ENCODE results near the gene TRIP4. TPM values are rescaled to one million over a fixed set of nuclear protein-coding genes. Genes with fewer than 3 reads are reported as not detected.
"Not testable (repeated sequence)": the region's sequence is repeated elsewhere in the genome, so short reads cannot be mapped to it uniquely, and the experiment has no call there.

The TRIP4 gene
- total RNA-seq, 6 experiments from 2014 or later: 20.7 to 31.5 (median 29.3) TPM

- H3K9me3 Mint-ChIP-seq: peaks cover 6% of the 10 kb centered on the region
- H3K27ac Mint-ChIP-seq: no peak overlapping the region
- no peak for DNase-seq
- peaks cover 2% of the 10 kb centered on the region; the same call in 1 of the 2 replicates for H3K27me3 Mint-ChIP-seq (ENCODE audit: insufficient read depth)
- TF ChIP-seq CTCF (IDR thresholded peaks at IDR 0.05): no peak
- no peak overlapping the region for H3K4me3 Mint-ChIP-seq
- peaks cover 30% of the 10 kb centered on the region for H3K4me1 Mint-ChIP-seq (ENCODE audit: low read depth)
- peaks cover 14% of the 10 kb centered on the region for H3K36me3 Mint-ChIP-seq (ENCODE audit: low read depth)
These were observed 1.3 kb upstream of the TRIP4 start for GRCh38 chr15:64386291-64386690.

- peaks cover 18% of the 10 kb centered on the region for H3K4me1 Mint-ChIP-seq (ENCODE audit: low read depth)
- no peak for DNase-seq
- peaks cover 6% of the 10 kb centered on the region for H3K9me3 Mint-ChIP-seq
- H3K4me3 Mint-ChIP-seq: peak overlapping the region; percentile 99
- H3K27me3 Mint-ChIP-seq (ENCODE audit: insufficient read depth): peaks cover 2% of the 10 kb centered on the region; the same call in 1 of the 2 replicates
- H3K27ac Mint-ChIP-seq: no peak overlapping the region
- H3K36me3 Mint-ChIP-seq (ENCODE audit: low read depth): peaks cover 18% of the 10 kb centered on the region
- no peak for TF ChIP-seq CTCF (IDR thresholded peaks at IDR 0.05)
These were observed 1.4 kb downstream of the TRIP4 start for GRCh38 chr15:64389036-64389435.

GRCh38 chr15:64392471-64392870, 4.8 kb downstream of the TRIP4 start:
- not testable (repeated sequence) for H3K27me3 Mint-ChIP-seq (ENCODE audit: insufficient read depth); DNase-seq; H3K4me3 Mint-ChIP-seq; H3K27ac Mint-ChIP-seq; H3K9me3 Mint-ChIP-seq
- Mint-ChIP-seq H3K4me1 (ENCODE audit: low read depth) (peaks cover 23% of the 10 kb centered on the region), H3K36me3 (ENCODE audit: low read depth) (peaks cover 30% of the 10 kb centered on the region)

- no peaks in the 10 kb centered on the region for H3K9me3 Mint-ChIP-seq
- no peak overlapping the region for H3K4me3 Mint-ChIP-seq
- no peak for TF ChIP-seq CTCF (IDR thresholded peaks at IDR 0.05)
- H3K36me3 Mint-ChIP-seq (ENCODE audit: low read depth): peaks cover 25% of the 10 kb centered on the region
- no peaks in the 10 kb centered on the region for H3K27me3 Mint-ChIP-seq (ENCODE audit: insufficient read depth)
- H3K4me1 Mint-ChIP-seq (ENCODE audit: low read depth): peaks cover 12% of the 10 kb centered on the region
- DNase-seq: no peak
- H3K27ac Mint-ChIP-seq: no peak overlapping the region
These were observed 9.2 kb downstream of the TRIP4 start for GRCh38 chr15:64396789-64397188.

GRCh38 chr15:64398575-64398974, 10.9 kb downstream of the TRIP4 start:
- H3K4me1 Mint-ChIP-seq (ENCODE audit: low read depth): peaks cover 12% of the 10 kb centered on the region
- no peak for DNase-seq
- H3K9me3 Mint-ChIP-seq: no peaks in the 10 kb centered on the region
- H3K4me3 Mint-ChIP-seq: no peak overlapping the region
- H3K27me3 Mint-ChIP-seq (ENCODE audit: insufficient read depth): no peaks in the 10 kb centered on the region
- TF ChIP-seq CTCF (IDR thresholded peaks at IDR 0.05): no peak
- H3K36me3 Mint-ChIP-seq (ENCODE audit: low read depth): peaks cover 25% of the 10 kb centered on the region
- peak overlapping the region; percentile 47; the same call in 1 of the 2 replicates for H3K27ac Mint-ChIP-seq

GRCh38 chr15:64400583-64400982, 12.9 kb downstream of the TRIP4 start:
- H3K4me3 Mint-ChIP-seq: no peak overlapping the region
- no peak overlapping the region for H3K27ac Mint-ChIP-seq
- peaks cover 2% of the 10 kb centered on the region; the same call in 1 of the 2 replicates for H3K27me3 Mint-ChIP-seq (ENCODE audit: insufficient read depth)
- DNase-seq: no peak
- peaks cover 9% of the 10 kb centered on the region for H3K4me1 Mint-ChIP-seq (ENCODE audit: low read depth)
- peaks cover 17% of the 10 kb centered on the region for H3K36me3 Mint-ChIP-seq (ENCODE audit: low read depth)
- no peaks in the 10 kb centered on the region for H3K9me3 Mint-ChIP-seq
- no peak for TF ChIP-seq CTCF (IDR thresholded peaks at IDR 0.05)

Data from HFFc6 (cell line).